Activated naive CD4-positive, alpha-beta T cell (primary cell): ENCODE results near the gene BCORL1.

Source experiments
- DNase-seq, 4 experiments: peaks; one replicate each; lab custom pipeline; 2025; lab: John Stamatoyannopoulos, UW

Gene BCORL1, protein sequence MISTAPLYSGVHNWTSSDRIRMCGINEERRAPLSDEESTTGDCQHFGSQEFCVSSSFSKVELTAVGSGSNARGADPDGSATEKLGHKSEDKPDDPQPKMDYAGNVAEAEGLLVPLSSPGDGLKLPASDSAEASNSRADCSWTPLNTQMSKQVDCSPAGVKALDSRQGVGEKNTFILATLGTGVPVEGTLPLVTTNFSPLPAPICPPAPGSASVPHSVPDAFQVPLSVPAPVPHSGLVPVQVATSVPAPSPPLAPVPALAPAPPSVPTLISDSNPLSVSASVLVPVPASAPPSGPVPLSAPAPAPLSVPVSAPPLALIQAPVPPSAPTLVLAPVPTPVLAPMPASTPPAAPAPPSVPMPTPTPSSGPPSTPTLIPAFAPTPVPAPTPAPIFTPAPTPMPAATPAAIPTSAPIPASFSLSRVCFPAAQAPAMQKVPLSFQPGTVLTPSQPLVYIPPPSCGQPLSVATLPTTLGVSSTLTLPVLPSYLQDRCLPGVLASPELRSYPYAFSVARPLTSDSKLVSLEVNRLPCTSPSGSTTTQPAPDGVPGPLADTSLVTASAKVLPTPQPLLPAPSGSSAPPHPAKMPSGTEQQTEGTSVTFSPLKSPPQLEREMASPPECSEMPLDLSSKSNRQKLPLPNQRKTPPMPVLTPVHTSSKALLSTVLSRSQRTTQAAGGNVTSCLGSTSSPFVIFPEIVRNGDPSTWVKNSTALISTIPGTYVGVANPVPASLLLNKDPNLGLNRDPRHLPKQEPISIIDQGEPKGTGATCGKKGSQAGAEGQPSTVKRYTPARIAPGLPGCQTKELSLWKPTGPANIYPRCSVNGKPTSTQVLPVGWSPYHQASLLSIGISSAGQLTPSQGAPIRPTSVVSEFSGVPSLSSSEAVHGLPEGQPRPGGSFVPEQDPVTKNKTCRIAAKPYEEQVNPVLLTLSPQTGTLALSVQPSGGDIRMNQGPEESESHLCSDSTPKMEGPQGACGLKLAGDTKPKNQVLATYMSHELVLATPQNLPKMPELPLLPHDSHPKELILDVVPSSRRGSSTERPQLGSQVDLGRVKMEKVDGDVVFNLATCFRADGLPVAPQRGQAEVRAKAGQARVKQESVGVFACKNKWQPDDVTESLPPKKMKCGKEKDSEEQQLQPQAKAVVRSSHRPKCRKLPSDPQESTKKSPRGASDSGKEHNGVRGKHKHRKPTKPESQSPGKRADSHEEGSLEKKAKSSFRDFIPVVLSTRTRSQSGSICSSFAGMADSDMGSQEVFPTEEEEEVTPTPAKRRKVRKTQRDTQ (N-terminal part only)

GRCh38 chrX:129982300-129983251, at the start of gene BCORL1:
Gene BCORL1 (plus strand): TSS chrX:129982635. CDS start chrX:130005232, 22,597 bp downstream.
- DNase-seq: peak; percentile 36 to 79 (median 63)

- no peak for DNase-seq
Measured at GRCh38 chrX:129932821-129933321, 49.6 kb upstream of the BCORL1 start.

DNA sequence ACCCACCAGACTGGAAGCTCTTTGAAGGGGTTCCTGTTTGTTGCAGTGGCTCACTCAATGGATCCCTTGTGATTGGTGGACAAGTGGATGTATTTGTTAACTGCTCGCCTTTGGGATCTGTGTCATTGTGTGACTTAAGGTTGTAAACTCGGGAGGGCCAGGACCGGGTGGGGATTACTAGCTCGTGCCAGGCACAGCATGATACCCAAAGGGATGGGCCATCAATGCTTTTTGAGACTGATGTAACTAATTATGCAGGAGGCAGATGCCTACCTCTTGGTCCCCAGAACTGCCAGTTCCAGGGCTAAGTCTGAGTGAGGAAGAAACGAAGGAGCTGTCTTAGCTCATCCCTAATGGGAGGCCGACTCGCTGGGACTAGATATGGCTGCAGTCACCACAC, 48.7 kb upstream of the BCORL1 start:
- DNase-seq: no peak

DNA sequence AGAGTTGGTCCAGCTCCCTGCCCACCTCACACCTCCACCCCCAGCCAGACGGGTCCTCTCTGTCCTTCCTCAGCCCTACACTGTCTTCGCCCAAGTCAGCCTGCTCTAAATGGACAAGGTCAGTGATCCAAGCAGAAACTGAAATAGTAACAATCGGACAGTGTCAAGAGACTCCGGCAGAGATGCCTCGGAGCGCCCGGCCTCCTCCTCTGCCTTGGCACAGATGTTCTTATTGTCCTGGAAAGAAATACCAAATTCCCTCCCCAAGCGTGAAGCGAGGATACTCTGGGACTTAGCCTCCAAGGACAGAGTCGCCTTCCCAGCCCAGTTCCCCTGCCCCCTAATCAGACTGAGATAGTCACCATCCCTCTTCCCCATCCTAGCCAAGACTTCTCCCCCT, 48.0 kb upstream of the BCORL1 start:
- no peak for DNase-seq

GRCh38 chrX:129934952-129935351, 47.5 kb upstream of the BCORL1 start:
- no peak for DNase-seq

DNA sequence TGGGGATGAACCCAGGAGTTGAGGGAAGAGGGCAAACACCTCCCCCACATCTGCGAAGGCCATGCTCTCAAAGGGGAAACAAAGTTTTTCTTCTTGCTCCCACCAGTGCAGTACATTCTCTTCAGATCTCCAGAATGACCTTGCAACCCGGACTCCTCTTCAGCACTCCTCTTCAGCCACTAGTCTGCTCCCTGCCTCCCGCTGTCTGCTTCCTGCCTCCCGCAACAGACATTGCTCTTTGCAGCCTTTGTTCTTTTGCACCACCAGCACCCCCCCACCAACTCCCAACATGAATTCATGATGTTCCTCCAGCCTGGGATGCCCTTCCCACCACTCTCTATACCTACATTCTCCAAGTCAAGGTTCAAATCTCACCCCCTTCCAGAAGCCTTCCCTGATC, 44.4 kb upstream of the BCORL1 start:
- DNase-seq: no peak

GRCh38 chrX:129939986-129940385, 42.4 kb upstream of the BCORL1 start:
- DNase-seq: no peak

DNA sequence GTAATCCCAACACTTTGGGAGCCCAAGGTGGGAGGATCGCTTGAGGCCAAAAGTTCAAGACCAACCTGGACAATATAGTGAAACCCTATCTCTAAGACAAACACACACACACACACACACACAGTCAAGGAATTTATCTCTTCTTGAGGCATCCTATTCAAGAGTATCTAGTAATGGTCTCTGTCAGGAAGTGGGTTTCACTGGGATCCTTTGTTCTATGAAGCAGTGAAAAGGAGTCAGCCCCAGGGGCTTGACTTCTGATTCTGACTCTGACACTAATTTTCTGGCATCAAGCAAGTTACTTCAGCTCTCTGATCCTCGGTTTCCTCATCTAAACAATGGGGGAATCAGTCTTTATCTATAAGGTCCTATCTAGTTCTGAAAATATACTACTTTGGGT, 41.7 kb upstream of the BCORL1 start:
- DNase-seq: no peak

- no peak for DNase-seq
Measured at GRCh38 chrX:129945131-129945530, 37.3 kb upstream of the BCORL1 start.

DNA sequence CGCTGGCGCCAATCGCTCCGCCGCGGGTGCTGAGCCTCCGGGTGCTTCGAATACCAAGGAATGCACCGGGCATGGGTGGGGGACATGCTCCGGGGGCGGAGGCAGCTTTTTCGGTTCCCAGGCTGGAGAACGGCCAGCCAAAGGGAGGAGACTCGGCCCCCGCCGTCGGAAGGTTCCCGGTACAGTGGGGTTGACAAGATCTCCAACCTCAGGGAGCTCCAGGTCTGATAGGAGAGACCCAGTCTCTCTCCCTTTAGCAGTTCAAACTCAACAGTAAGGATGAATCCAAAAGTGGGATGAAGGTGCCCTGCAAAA, 29.1 kb upstream of the BCORL1 start:
- no peak for DNase-seq

DNA sequence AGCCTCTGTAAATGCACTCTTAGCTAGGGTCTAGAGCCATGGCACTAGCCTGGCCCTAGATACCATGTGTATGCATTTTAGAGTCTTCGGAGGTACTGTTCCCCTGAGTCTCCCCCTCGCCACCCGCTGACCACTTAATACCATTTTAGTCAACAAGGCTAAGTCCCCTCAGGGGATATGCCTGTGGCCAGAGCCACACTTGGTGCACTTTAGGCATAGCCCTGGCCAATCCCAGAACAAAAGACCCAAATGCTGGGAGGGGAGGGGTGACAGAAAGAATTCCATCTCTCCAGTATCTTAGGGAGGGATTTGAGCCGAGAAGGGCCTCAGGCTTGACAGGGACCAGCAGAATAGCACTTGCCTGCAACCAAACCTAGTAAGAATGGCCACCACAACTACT, 28.6 kb upstream of the BCORL1 start:
- DNase-seq: no peak

DNA sequence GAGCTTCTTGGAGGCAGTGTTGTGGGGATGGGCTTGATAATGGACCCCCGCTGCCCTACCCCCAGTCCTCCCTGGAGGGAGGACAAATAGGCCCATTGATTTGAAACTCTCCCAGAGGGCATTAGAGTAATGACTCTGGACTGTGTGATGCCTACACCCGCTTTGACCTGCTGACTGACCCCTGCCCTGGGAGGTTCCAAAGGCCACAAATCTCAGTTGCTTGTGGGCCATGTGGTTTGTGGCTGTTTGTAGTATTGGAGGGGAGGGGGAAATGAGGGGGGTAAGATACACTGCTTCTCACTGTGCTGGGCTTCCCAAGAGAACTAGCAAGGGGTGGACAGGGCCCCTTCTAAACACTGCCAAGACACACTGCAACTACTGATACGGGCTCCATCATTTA, 27.6 kb upstream of the BCORL1 start:
- DNase-seq: no peak

- DNase-seq: no peak
Measured at GRCh38 chrX:129955682-129956081, 26.8 kb upstream of the BCORL1 start.

DNA sequence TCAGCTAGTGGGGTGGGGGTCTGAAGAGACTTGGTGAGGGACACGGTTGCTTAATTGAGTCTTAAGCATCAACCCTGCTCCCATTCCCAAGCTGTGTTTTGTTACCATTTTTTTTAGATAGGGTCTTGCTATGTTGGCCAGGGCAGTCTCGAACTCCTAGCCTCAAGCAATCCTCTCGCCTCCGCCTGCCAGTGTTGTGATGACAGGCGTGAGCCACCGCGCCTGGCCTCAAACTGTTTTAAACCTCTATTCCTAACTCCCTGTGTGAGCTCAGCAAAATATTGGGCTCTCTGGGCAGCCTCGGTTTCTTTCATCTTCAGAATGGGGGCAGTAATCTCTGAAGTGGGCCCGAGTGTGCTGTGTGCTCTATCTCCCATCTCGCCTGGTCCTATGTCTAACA, 26.3 kb upstream of the BCORL1 start:
- DNase-seq: no peak

DNA sequence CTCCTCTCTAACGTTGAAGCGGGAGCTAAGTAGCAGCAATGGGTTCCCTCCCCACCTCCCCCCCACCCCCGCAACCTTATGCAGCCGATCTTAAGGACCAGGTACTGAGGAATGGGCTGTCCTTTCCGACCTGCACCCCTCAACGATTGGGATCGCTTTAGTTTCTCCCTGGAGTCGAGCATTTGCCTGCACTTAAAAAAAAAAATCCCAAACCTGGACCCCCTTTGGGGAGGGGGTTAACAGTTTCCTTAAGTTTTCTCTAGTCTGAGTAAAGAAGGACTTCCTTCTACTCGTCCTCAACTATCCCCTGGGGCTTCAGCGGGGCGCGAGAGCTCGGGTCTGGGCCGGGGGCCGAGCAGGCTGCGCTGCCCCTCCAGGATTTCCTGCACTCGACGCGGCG, 25.7 kb upstream of the BCORL1 start:
- no peak for DNase-seq

- DNase-seq: peak in 2 of 4 experiments; percentile 5 to 6
Measured at GRCh38 chrX:129957241-129958082, 25.0 kb upstream of the BCORL1 start.

DNA sequence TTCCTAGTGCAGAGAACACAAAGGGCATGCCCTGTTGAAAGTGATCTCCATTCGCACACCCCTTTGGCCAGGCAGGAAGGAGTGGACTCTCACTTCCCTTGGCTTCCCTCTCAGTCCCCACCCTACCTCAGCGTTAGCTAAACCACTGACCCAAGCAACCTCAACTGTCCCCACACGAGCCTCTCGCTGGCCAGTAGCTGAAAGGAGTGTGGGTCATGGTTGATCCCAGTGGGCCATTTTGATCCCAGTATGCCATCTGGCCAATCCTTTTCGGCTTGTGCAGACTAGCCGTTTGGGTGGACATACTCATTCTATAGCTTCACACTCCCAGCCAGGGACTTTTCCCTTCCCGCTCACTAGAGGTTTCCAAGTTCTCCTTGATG, 24.4 kb upstream of the BCORL1 start:
- no peak for DNase-seq

- no peak for DNase-seq
Measured at GRCh38 chrX:129958814-129959492, 23.5 kb upstream of the BCORL1 start.

- no peak for DNase-seq
Measured at GRCh38 chrX:129959493-129959832, 23.0 kb upstream of the BCORL1 start.
